NCI-H2107 (cell line): ENCODE results near the gene ABHD18.

Experiments used
- DNase-seq: peaks from one replicate; lab custom pipeline; 2025; lab: John Stamatoyannopoulos, UW

Gene ABHD18

GRCh38 chr4:128068918-128069317 is 103.7 kb downstream of the ABHD18 start:
- no peak for DNase-seq

- DNase-seq = no peak
These were observed 111.3 kb downstream of the ABHD18 start for GRCh38 chr4:128076464-128076863.
